Small intestine (tissue), 7 donors: ENCODE data around the gene GSX2. TPM values are rescaled to one million over a fixed set of nuclear protein-coding genes. Genes with fewer than 3 reads are reported as not detected.

Source experiments
- DNase-seq, 2 donors: peaks; one replicate each; pipeline versions ENCODE4 v3.0.0 to v3.0.0-alpha.2; 2013
- FAIRE-seq: peaks from 2 replicates; lab custom pipeline; 2012; peaks lifted over from hg19 to GRCh38; lab: Jason Lieb, UNC
- H3K27ac ChIP-seq, 3 donors: one replicate each; pipeline ENCODE4 v1.5.1; 2013; ENCODE audit warnings: low read length in 2 of 3, mild to moderate bottlenecking in 2 of 3, control low read depth in 1 of 3, inconsistent platforms in 1 of 3, low read depth in 1 of 3, moderate library complexity in 1 of 3
- H3K27me3 ChIP-seq, 3 donors: one replicate each; pipeline ENCODE4 v1.6.1; 2013; ENCODE audit warnings: low read length in 3 of 3, inconsistent platforms in 1 of 3; ENCODE audit not compliant: control insufficient read depth in 3 of 3, insufficient read depth in 3 of 3
- H3K36me3 ChIP-seq, 3 donors: one replicate each; pipeline ENCODE4 v1.6.1; 2013; ENCODE audit warnings: low read length in 3 of 3, inconsistent platforms in 1 of 3, low read depth in 1 of 3, mild to moderate bottlenecking in 1 of 3, moderate library complexity in 1 of 3; ENCODE audit not compliant: control insufficient read depth in 3 of 3, insufficient read depth in 2 of 3
- H3K4me1 ChIP-seq, 3 donors: one replicate each; pipeline ENCODE4 v1.6.1; 2013; ENCODE audit warnings: low read length in 2 of 3, inconsistent platforms in 1 of 3, low read depth in 1 of 3, mild to moderate bottlenecking in 1 of 3, moderate library complexity in 1 of 3; ENCODE audit not compliant: control insufficient read depth in 3 of 3, insufficient read depth in 2 of 3
- H3K4me3 ChIP-seq, 3 donors: one replicate each; pipeline ENCODE4 v1.5.1; 2013; ENCODE audit warnings: low read length in 3 of 3, control low read depth in 1 of 3, inconsistent platforms in 1 of 3, low read depth in 1 of 3, mild to moderate bottlenecking in 1 of 3, moderate library complexity in 1 of 3
- H3K9me3 ChIP-seq, 2 donors: one replicate each; pipeline ENCODE4 v1.6.1; 2013; ENCODE audit warnings: low read depth in 1 of 2, low read length in 1 of 2; ENCODE audit not compliant: control insufficient read depth in 2 of 2, insufficient read depth in 1 of 2
- WGBS, 3 donors: extraction: QIAGEN DNeasy Blood & Tissue Kit; methylation state at CpG; one replicate each; pipeline ENCODE4 v1.1.7; 2013; 5-methylcytosine and 5-hydroxymethylcytosine counted together
- polyA plus RNA-seq, 4 donors: library from polyadenylated mRNA; stranded (reverse) in 3 of 4; unstranded in 1 of 4; fragments of 200-250 nt in 3 of 4; fragments of 120-200 nt in 1 of 4; gene quantifications; one replicate each; pipeline versions ENCODE4 v1.2.1 to v1.2.3, GENCODE V29; 2013
- donor health status: healthy with polysubstance abuse.
- donor health status: control.
- donor health status: control.
- donor health status: Bipolar disorder and iron deficiency.
- donor health status: healthy.

GSX2 gene
- polyA plus RNA-seq, 4 donors = not detected

DNA sequence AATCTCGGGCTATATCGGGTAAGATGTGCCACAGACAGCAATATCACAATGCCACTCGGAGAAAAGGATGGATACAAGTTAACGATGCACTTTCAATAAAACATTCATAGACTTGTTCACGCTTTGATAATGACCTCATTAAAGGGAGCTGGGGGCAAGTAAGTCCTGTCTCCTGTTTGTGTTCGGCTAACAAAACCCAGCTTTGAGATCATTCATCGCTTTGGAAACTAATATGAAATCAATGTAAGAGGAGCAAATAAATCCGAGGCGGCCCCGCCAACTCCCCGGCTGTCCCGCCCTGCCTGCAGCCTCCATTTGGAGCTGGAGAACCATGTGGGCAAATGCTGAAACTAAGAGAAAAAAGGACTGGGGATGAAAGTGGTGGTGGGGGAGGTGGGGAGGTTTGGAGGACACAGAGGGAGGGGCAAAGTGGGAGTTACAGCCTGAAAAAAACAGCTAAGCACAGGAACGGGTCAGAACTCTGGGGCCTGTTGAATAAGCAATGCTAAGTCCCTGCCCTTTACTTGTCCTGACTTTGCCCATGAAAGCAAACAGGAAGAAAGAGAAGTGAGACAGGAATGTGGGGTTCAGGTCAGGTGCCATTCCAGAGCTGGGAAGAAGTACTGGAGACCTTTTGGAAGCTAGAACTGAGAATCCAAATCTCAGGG lies 3.5 kb upstream of the GSX2 start:
- Histone ChIP-seq H3K9me3 (no peaks in the 10 kb centered on the region), H3K4me3 (no peak overlapping the region), H3K27ac (no peak overlapping the region), H3K36me3 (no peaks in the 10 kb centered on the region), H3K4me1 (peaks cover 2 to 33% (median 3%) of the 10 kb centered on the region in 3 donors), H3K27me3 (peaks cover 8 to 100% (median 47%) of the 10 kb centered on the region in 3 donors)
- no peak for FAIRE-seq
- DNase-seq = no peak
- 17 to 31% (median 31%) methylated on average over 13 of the region's 13 CpGs for WGBS, 3 donors

DNA sequence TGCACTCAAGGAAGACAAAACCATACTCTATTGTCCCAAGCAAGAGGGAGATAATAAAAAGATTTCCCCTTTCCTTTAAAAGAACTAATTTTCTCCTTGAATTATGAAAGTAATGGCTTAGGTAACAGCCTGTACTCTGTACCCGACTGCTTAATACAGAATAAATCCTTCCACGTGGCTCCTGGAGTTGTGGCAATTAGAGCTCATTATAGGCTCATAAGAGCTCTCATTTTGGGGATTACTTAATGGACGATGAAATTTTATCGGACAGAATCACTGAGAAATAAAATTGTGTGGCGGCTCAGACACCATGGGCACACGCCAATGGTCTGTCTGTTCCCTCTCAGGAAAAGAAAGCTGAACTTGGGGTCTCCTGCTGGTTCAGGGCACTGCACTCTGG lies 2.8 kb upstream of the GSX2 start:
- DNase-seq (no peak), FAIRE-seq (no peak)
- 44 to 49% (median 47%) methylated on average over 6 of the region's 6 CpGs for whole genome bisulfite sequencing, 3 donors
- Histone ChIP-seq H3K27ac (no peak overlapping the region), H3K4me3 (no peak overlapping the region), H3K9me3 (no peaks in the 10 kb centered on the region), H3K4me1 (peaks cover 2 to 26% (median 3%) of the 10 kb centered on the region in 3 donors), H3K27me3 (peaks cover 8 to 100% (median 51%) of the 10 kb centered on the region in 3 donors), H3K36me3 (no peaks in the 10 kb centered on the region)

DNA sequence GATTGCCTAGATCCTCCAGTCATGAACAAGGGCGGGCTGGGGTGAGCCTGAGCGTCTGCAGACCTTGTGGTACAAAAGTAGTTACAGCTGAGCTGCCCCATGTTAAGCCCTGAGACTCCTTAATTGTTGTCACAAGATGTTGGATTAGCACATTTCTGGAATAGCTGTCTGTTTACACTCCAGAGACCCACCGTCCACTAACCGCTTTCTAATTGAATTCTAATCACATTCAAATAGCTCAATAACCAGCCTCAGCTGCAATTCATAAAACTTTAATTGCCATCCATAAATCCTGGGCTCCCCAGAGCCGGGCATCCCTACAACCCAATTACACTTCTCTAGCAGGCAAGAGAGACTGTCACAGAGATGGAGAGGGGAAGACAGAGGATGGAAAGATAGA lies 1.6 kb upstream of the GSX2 start:
- DNase-seq (no peak), FAIRE-seq (no peak)
- 11 to 23% (median 20%) methylated on average over 5 of the region's 5 CpGs for WGBS, 3 donors
- Histone ChIP-seq H3K9me3 (no peaks in the 10 kb centered on the region), H3K27ac (no peak overlapping the region), H3K4me3 (no peak overlapping the region), H3K27me3 (peaks cover 13 to 100% (median 49%) of the 10 kb centered on the region in 3 donors), H3K4me1 (peaks cover 0 to 19% (median 0%) of the 10 kb centered on the region in 3 donors), H3K36me3 (no peaks in the 10 kb centered on the region)

DNA sequence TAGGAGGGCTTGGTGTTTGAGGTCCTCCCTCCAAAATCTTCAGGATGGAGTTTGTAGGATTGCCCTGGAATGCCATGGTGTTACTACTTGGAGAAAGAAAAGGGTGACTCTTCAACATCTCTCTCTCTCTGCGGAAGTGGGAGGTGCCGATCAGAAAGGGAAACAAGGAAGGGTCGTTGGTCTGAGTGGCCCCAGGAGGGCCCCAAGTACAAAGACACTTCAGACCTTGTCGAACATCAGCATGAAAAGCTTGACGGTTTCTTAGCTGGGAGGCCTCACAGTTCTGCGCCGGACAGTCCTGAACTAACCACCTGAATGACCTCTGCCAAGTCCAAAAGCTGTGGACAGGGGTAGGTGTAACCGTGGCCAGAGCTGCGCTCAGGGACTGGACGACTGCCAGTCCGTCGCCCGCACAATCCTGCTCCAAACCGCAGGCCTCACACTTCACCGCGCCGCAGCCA lies 646 bp upstream of the GSX2 start:
- FAIRE-seq (no peak), DNase-seq (no peak)
- Histone ChIP-seq H3K36me3 (no peaks in the 10 kb centered on the region), H3K27ac (no peak overlapping the region), H3K9me3 (no peaks in the 10 kb centered on the region), H3K4me1 (peaks cover 0 to 21% (median 0%) of the 10 kb centered on the region in 3 donors), H3K4me3 (no peak overlapping the region), H3K27me3 (peaks cover 13 to 100% (median 49%) of the 10 kb centered on the region in 3 donors)
- WGBS, 3 donors = 1 to 3% (median 3%) methylated on average over 17 of the region's 17 CpGs

DNA sequence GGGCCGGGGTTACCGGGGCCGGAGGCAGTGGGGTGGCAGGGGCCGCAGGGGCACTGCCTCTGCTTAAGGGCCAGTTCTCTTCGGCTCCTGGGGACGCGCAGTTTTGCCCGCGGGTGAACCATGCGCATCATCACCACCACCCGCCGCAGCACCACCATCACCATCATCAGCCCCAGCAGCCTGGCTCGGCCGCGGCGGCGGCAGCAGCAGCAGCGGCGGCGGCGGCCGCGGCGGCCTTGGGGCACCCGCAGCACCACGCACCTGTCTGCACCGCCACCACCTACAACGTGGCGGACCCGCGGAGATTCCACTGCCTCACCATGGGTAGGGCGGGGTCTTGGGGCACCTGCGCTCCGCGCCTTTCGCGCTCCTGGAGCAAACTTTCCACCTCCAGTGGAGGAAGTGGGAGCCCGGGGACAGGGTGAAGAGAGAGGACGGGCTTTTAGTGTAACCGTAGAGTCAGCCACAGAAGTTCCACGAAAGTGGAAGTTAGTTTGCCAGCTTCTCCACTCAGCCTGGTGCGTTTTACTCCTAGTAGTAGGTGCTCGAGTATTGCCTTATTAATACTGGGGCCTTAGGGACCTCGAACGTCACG lies 729 bp downstream of the GSX2 start:
- 2 to 6% (median 2%) methylated on average over 42 to 46 of the region's 46 CpGs for WGBS, 3 donors
- H3K9me3 ChIP-seq = no peaks in the 10 kb centered on the region
- peaks cover 13 to 100% (median 48%) of the 10 kb centered on the region in 3 donors for H3K27me3 ChIP-seq
- DNase-seq (peak in 1 of 2 donors; percentile 26), FAIRE-seq (no peak)
- no peak overlapping the region for H3K27ac ChIP-seq
- H3K36me3 ChIP-seq = no peaks in the 10 kb centered on the region
- no peak overlapping the region for H3K4me3 ChIP-seq
- peaks cover 0 to 21% (median 0%) of the 10 kb centered on the region in 3 donors for H3K4me1 ChIP-seq

DNA sequence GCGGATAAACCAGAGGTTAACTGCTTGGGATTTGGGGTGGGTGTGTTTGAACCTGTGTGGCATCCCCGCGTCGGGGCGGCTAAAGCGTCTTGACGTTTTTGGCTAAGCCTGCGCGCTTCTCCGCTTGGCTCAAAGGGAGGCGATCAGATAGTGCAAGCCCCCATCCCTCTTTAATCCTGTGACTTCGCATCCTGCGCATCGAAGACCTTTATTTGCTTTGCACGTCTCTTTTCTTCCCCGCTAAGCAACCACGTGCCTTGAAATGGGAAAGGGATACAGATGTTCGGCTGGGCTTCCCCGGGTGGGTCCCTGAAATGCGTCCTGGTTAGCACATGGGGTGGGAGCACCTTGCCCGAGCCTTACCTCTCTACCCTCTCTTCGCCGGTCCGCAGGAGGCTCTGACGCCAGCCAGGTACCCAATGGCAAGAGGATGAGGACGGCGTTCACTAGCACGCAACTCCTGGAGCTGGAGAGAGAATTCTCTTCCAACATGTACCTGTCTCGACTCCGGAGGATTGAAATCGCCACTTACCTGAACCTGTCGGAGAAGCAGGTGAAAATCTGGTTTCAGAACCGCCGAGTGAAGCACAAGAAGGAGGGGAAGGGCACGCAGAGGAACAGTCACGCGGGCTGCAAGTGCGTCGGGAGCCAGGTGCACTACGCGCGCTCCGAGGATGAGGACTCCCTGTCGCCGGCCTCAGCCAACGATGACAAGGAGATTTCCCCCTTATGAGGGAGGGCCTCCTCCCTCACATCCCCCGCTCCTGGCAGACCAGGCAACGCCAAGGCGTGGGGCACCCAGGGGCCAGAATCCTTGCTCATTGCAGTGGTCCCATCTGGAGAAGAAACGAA lies 1.5 kb downstream of the GSX2 start:
- DNase-seq (peak in 1 of 2 donors; percentile 33), FAIRE-seq (no peak)
- peaks cover 0 to 21% (median 0%) of the 10 kb centered on the region in 3 donors for H3K4me1 ChIP-seq
- H3K27me3 ChIP-seq = peaks cover 13 to 99% (median 47%) of the 10 kb centered on the region in 3 donors
- H3K9me3 ChIP-seq = no peaks in the 10 kb centered on the region
- H3K4me3 ChIP-seq = no peak overlapping the region
- no peak overlapping the region for H3K27ac ChIP-seq
- no peaks in the 10 kb centered on the region for H3K36me3 ChIP-seq
- WGBS, 3 donors = 4 to 9% (median 7%) methylated on average over 50 of the region's 50 CpGs

DNA sequence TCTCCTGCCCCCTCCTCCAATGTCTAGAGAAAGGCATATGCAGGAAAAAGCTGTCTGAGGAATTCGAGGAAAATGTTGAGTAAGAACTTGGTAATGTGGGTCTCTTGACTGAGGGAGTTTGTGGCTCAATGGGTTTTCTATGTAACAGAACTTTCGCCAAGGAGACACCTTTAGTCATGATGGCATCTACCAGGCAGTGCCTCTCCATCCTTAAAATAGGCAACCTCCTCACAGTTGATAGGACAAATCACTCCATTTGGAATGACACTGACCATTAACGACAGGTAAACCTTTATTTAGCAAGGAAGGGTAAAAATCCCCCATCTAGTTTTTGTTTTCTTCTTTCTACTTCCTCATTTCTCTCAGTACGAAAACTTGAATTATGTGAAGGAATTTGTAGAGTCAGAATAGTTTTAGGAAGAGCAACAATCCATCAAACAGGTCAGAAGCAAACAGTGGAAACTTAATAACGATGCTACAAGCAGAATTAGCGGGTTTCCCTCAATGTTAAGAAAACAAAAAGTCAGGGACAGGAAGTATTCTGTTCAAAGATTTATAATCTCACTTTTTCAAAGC lies 2.7 kb downstream of the GSX2 start:
- Histone ChIP-seq H3K27ac (no peak overlapping the region), H3K4me3 (no peak overlapping the region), H3K27me3 (peaks cover 13 to 99% (median 49%) of the 10 kb centered on the region in 3 donors), H3K9me3 (no peaks in the 10 kb centered on the region), H3K36me3 (no peaks in the 10 kb centered on the region), H3K4me1 (peaks cover 0 to 21% (median 0%) of the 10 kb centered on the region in 3 donors)
- WGBS, 3 donors = 20 to 36% (median 25%) methylated on average over 6 of the region's 6 CpGs
- DNase-seq (no peak), FAIRE-seq (no peak)

DNA sequence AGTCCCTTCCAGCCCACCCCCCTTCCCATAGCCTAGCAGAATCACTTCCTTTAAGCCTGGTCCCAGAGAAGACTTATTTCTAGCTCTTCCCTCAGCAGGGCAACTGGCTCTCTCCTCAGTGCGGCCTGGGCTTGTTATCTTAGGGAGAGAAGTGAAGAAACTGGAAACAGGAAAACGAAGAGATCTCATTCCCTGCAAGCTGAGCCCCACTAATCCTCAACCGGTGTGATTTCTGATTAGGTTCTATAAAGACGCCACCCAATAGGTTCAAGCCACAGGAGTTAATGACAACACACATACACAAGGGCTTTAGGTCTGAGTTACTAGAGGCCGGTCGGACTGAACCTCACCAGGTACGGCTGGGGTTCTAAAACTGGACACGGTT lies 3.2 kb downstream of the GSX2 start:
- DNase-seq (peak in 1 of 2 donors; percentile 28), FAIRE-seq (no peak)
- no peaks in the 10 kb centered on the region for H3K36me3 ChIP-seq
- no peak overlapping the region for H3K4me3 ChIP-seq
- H3K27ac ChIP-seq = no peak overlapping the region
- peaks cover 0 to 21% (median 0%) of the 10 kb centered on the region in 3 donors for H3K4me1 ChIP-seq
- H3K27me3 ChIP-seq = peaks cover 13 to 99% (median 51%) of the 10 kb centered on the region in 3 donors
- H3K9me3 ChIP-seq = no peaks in the 10 kb centered on the region
- WGBS, 3 donors = 15 to 18% (median 16%) methylated on average over 8 of the region's 8 CpGs
